Body of pancreas (tissue), 4 donors: ENCODE results near the gene RTL1.

Experiments used
- POLR2A ChIP-seq, 3 donors: fragments of 450-650 bp; IDR thresholded peaks; one replicate each; pipeline ENCODE4 v1.6.1; 2016; ENCODE audit warnings: antibody characterized with exemption in 3 of 3, mild to moderate bottlenecking in 2 of 3
- TF ChIP-seq, protein P1 (sequence below), 7 experiments: fragments of 450-650 bp in 4 of 7; fragments of 200-600 bp in 3 of 7; sonication (generic) in 3 of 7; IDR thresholded peaks; one replicate each; pipeline ENCODE4 v1.5.1; 2016 to 2019; ENCODE audit warnings: antibody characterized with exemption in 7 of 7

DNA sequence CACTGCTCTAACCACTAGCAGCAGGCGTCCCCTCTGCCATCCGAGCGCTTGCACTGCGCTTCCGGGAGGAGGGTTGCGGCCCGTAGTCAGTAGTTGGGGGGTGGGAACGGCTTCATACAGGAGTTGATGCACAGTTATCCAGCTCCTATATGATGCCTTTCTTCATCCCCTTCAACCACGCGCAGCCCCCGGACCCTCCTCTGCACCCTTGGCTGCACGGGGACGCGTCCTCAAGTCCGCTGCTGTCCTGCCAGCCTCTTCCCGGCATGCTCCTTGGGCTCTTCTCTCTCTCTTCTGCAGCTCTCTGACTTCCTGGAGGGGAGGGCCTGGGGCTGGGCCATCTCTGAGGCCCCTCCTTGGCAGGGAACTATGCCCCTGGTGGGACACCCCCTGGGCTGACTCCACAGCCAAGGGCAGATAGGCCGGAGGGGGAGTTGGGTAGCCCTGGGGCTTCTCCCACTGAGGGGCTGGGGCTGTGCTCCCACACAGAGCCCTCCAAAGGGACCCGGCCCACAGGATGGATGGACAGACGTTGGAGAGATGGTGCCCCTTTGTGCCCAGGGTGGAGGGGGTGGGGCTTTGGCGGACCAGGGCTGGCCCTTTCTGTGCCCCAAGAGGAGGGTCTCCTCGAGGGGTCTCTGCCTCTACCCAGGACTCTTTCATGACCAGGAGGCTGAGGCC is 29.0 kb downstream of the RTL1 start:
- TF ChIP-seq, protein P1, sequence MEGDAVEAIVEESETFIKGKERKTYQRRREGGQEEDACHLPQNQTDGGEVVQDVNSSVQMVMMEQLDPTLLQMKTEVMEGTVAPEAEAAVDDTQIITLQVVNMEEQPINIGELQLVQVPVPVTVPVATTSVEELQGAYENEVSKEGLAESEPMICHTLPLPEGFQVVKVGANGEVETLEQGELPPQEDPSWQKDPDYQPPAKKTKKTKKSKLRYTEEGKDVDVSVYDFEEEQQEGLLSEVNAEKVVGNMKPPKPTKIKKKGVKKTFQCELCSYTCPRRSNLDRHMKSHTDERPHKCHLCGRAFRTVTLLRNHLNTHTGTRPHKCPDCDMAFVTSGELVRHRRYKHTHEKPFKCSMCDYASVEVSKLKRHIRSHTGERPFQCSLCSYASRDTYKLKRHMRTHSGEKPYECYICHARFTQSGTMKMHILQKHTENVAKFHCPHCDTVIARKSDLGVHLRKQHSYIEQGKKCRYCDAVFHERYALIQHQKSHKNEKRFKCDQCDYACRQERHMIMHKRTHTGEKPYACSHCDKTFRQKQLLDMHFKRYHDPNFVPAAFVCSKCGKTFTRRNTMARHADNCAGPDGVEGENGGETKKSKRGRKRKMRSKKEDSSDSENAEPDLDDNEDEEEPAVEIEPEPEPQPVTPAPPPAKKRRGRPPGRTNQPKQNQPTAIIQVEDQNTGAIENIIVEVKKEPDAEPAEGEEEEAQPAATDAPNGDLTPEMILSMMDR (IDR thresholded peaks at IDR 0.05) = no peak
- TF ChIP-seq POLR2A (IDR thresholded peaks at IDR 0.05) = no peak
